Midbrain (tissue), 1 donor: Measurements from ENCODE around the gene PRIMA1.

Experiments used
- DNase-seq: peaks from one replicate; lab custom pipeline; 2025; lab: John Stamatoyannopoulos, UW

Gene PRIMA1

GRCh38 chr14:93753647-93754046 is 34.6 kb downstream of the PRIMA1 start:
- DNase-seq = peak; percentile 70

GRCh38 chr14:93752980-93753561 is 35.2 kb downstream of the PRIMA1 start:
- DNase-seq = peak; percentile 92

DNA sequence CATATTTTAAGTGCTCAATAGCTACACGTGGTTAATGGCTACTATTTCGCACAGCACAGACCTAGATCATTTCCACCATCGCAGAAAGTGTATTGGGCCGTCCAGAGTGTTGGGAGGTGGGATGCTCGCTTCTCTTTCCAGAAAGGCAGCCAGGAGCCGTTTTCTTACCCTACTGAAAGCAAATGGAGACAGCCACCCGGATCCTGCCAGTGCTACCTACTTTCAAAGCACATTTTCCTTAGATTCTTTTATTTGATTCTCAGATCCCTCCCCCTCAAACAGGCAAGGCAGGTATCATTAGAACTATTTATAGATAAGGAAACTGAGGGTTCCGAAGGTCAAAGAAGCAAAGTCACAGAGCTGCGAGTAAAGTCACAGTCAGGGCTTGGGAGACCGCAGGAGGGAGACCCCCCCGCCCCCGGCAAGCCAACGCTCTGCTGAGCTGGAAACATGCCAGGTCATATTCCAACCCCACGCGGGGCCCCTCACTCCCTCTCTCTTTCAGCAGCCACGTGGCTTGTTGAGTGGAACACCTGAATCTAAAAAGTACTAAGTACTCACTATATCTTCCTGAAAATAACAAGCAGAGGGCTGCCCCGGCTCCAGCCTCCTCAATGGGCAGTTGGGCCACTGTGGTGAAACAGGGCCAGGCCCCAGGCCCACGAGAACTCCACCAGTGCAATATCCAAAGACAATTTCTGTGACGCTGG is 36.2 kb downstream of the PRIMA1 start:
- no peak for DNase-seq

- DNase-seq = no peak
Measured at GRCh38 chr14:93749076-93749420, 39.2 kb downstream of the PRIMA1 start.

- DNase-seq = no peak
Measured at GRCh38 chr14:93748208-93749075, 39.8 kb downstream of the PRIMA1 start.

DNA sequence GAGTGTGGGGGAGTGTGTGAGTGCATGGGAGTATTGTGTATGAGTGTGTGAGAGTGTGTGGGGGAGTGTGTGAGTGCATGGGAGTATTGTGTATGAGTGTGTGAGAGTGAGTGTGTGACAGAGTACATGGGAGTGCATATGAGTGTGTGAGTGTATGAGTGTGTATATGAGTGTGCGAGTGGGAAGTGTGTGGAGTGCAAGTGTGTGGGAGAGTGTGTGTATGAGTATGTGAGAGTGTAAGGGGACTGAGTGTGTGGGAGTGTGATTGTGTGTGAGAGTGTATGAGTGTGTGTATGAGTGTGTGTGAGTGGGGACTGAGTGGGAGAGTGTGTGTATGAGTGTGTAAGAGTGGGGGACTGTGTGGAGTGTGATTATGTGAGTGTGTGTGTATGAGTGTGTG is 40.7 kb downstream of the PRIMA1 start:
- no peak for DNase-seq

GRCh38 chr14:93747102-93747501 is 41.2 kb downstream of the PRIMA1 start:
- peak; percentile 54 for DNase-seq

DNA sequence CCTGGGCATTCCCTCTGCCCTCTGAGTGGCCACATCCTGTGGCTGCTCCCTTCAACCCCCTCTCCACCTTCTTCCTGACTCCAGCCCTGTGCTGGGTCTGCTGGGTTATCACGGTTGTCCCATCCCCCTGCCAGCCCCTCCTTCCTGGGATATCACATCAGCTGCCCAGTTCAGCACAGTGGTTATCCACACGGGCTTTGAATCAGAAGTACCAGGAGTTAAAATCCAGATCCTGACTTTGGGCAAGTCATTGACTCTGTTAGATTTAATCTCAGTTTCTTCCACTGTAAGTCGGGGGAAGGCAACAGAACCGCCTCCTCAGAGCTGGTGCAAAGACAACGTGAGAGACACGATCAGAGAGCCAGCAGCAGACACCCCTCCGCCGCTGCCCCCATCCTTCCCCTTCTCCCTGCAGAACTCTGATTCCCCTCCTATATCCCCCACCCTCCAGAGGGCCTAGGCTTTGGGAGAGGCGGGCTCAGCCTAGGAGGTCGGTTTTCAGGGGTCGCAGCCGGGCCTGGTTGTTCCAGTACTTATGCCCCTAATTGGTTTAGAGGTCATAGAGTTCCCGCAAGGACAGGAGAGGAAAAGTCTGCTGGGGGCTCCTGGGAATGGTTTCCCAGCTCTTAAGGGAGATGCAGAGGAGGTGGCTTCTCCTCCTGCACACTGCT is 42.5 kb downstream of the PRIMA1 start:
- no peak for DNase-seq

- DNase-seq = no peak
Measured at GRCh38 chr14:93744876-93745275, 43.4 kb downstream of the PRIMA1 start.

- DNase-seq = peak; percentile 27
Measured at GRCh38 chr14:93744176-93744575, 44.1 kb downstream of the PRIMA1 start.

DNA sequence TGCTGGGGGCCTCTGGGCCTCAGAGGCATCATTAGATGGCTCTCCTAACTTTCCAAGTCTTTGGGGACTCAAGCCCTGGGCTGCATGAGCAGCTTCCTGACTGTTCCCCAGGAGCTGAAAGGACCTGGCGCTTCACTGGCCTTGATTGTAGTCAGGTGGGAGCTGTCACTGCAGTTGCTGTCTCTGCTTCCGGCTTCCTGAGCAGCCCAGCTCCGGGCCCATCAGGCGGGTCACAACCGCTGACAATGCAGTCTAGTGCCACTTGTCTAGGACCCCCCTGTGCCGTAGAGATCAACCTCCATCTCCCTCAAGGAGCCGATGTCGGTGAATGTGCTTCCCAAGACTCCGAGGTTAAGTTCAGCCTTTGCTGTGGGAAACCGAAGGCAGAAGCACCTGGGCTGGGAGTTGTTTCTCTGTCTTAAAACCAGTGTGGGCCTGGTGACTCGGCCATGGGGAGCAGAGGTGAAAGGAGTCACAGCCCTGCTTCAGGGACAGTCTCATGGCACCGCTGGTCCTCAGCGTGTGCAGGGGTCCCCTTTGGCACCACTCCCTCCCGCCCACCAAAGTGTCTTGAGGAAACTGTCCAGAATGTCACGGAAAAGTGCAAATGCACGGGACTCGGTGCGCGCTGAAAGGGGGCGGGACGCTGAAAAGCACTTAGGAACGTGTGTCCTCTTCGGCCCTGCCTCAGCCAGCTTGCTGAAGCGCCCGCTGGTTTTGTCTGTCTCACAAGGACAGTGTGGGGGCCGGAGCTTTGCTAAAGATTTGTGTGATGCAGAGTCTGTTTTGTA is 44.8 kb downstream of the PRIMA1 start:
- no peak for DNase-seq

- DNase-seq = no peak
Measured at GRCh38 chr14:93742761-93743160, 45.5 kb downstream of the PRIMA1 start.

- DNase-seq = no peak
Measured at GRCh38 chr14:93741556-93742230, 46.6 kb downstream of the PRIMA1 start.

- no peak for DNase-seq
Measured at GRCh38 chr14:93737634-93738033, 50.7 kb downstream of the PRIMA1 start.

GRCh38 chr14:93736378-93737014 is 51.8 kb downstream of the PRIMA1 start:
- DNase-seq = no peak

- DNase-seq = no peak
Measured at GRCh38 chr14:93735206-93735605, 53.1 kb downstream of the PRIMA1 start.

DNA sequence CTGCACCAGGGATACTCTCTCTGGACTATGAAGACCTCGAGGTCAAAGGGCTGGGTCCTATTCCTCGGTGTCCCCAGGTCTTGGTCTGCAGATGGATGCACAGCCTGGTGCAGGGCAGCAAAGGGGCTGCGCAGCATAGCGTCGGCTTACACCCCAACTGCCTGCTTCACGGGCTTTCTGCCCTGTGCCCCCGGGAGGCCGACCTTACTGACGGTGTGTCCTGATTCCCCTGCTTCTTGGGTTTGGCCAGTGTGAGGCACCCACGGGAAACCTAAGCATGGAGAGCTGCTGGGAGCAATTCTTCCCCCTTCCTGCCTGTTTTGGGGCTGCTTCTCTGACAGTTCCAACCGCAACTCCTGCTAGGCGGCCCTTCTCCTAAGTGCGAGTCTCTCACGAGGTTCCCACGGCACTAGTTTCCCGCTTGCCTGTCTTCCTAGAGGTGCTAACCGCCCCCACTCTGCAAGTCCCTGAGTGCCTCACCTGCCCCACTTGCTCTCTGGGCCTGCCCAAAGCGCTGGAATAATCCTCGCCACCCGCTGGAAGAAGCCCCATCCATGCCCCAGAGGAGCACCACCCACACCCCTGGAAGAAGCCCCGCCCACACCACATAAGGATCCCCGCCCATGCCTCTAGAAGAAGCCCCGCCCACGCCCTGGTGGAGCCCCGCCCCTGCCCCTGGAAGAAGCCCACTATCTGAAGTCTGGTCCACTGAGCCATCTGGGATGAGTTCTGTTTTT is 54.0 kb downstream of the PRIMA1 start:
- DNase-seq = no peak

DNA sequence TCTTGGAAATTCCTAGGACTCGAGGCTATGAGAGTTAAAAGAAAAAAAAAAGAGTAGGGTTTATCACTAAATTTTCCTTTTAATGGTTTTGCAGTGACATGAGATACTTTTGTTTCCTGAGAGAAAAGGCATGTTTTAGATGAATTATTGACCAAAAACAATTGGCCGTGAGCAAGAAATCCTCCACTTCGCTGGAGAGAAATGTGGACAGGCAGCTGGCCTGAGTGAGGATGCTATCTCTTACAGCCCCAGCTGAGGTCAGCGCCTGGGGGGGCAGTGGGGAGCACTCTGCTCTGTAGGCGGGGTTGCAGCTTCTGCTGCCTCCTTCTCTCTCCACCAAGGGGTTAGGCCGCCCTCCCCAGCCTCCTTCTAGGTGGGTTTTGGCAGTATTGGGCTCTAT is 54.7 kb downstream of the PRIMA1 start:
- DNase-seq = peak; percentile 46

- DNase-seq = no peak
Measured at GRCh38 chr14:93733231-93733630, 55.1 kb downstream of the PRIMA1 start.

GRCh38 chr14:93732524-93732923 is 55.8 kb downstream of the PRIMA1 start:
- DNase-seq = no peak
